H9 (cell line): ENCODE measurements around the gene ZCCHC7. TPM values are rescaled to one million over a fixed set of nuclear protein-coding genes. Genes with fewer than 3 reads are reported as not detected.

Experiments used
- DNase-seq: peaks from one replicate; pipeline ENCODE4 v3.0.0-alpha.2; 2017
- H2AFZ ChIP-seq: one replicate; pipeline ENCODE4 v1.6.1; 2013; ENCODE audit warnings: mild to moderate bottlenecking, low read length, control low read depth, moderate library complexity
- H2AK5ac ChIP-seq: 2 replicates; pipeline ENCODE4 v1.6.1; 2013; ENCODE audit warnings: low read length, control low read depth, mixed read lengths; ENCODE audit not compliant: insufficient read length
- H2BK120ac ChIP-seq: one replicate; pipeline ENCODE4 v1.6.1; 2013; ENCODE audit warnings: low read depth, mild to moderate bottlenecking, low read length, control low read depth, inconsistent platforms; ENCODE audit not compliant: poor library complexity, severe bottlenecking
- H2BK12ac ChIP-seq: 2 replicates; pipeline ENCODE4 v1.6.1; 2013; ENCODE audit warnings: low read length, control low read depth, mixed read lengths, low read depth; ENCODE audit not compliant: insufficient read length
- H2BK15ac ChIP-seq: 2 replicates; pipeline ENCODE4 v1.6.1; 2013; ENCODE audit warnings: low read depth, low read length, control low read depth
- H2BK20ac ChIP-seq: one replicate; pipeline ENCODE4 v1.6.1; 2013; ENCODE audit warnings: low read depth, mild to moderate bottlenecking, low read length, control low read depth, inconsistent platforms; ENCODE audit not compliant: poor library complexity, severe bottlenecking
- H2BK5ac ChIP-seq: 2 replicates; pipeline ENCODE4 v1.6.1; 2013; ENCODE audit warnings: low read length, control low read depth, mixed read lengths; ENCODE audit not compliant: insufficient read length
- H3K14ac ChIP-seq: 2 replicates; pipeline ENCODE4 v1.6.1; 2013; ENCODE audit warnings: low read length, control low read depth; ENCODE audit not compliant: insufficient read depth
- H3K18ac ChIP-seq: 2 replicates; pipeline ENCODE4 v1.6.1; 2013; ENCODE audit warnings: low read depth, mild to moderate bottlenecking, mixed read lengths, low read length, control low read depth; ENCODE audit not compliant: insufficient read length
- H3K23ac ChIP-seq: 2 replicates; pipeline ENCODE4 v1.6.1; 2013; ENCODE audit warnings: low read length, control low read depth, mixed read lengths, low read depth; ENCODE audit not compliant: insufficient read length
- H3K23me2 ChIP-seq: 2 replicates; pipeline ENCODE4 v1.6.1; 2013; ENCODE audit warnings: low read depth, mild to moderate bottlenecking, mixed read lengths, low read length, control low read depth; ENCODE audit not compliant: insufficient read length, poor library complexity, severe bottlenecking
- H3K27ac ChIP-seq: 2 replicates; pipeline ENCODE4 v1.5.1; 2013; ENCODE audit warnings: low read length, control low read depth, mixed read lengths, low read depth; ENCODE audit not compliant: insufficient read length
- H3K27me3 ChIP-seq: 2 replicates; pipeline ENCODE4 v1.6.1; 2013; ENCODE audit warnings: low read length, control low read depth, inconsistent platforms; ENCODE audit not compliant: insufficient read depth
- H3K4ac ChIP-seq: 2 replicates; pipeline ENCODE4 v1.6.1; 2013; ENCODE audit warnings: low read depth, mild to moderate bottlenecking, control low read depth, inconsistent platforms, low read length, moderate library complexity
- H3K4me1 ChIP-seq: 2 replicates; pipeline ENCODE4 v1.6.1; 2013; ENCODE audit warnings: low read length, control low read depth, inconsistent platforms; ENCODE audit not compliant: insufficient read depth
- H3K4me2 ChIP-seq: 2 replicates; pipeline ENCODE4 v1.6.1; 2013; ENCODE audit warnings: low read length, control low read depth, mixed read lengths; ENCODE audit not compliant: insufficient read length, insufficient read depth
- H3K56ac ChIP-seq: 2 replicates; pipeline ENCODE4 v1.6.1; 2013; ENCODE audit warnings: low read depth, mild to moderate bottlenecking, mixed read lengths, low read length, control low read depth; ENCODE audit not compliant: insufficient read length
- H3K79me1 ChIP-seq: 2 replicates; pipeline ENCODE4 v1.6.1; 2013; ENCODE audit warnings: low read depth, mild to moderate bottlenecking, moderate library complexity, low read length, control low read depth, inconsistent platforms; ENCODE audit not compliant: insufficient read depth, poor library complexity, severe bottlenecking
- H3K79me2 ChIP-seq: 2 replicates; pipeline ENCODE4 v1.6.1; 2013; ENCODE audit warnings: low read length, control low read depth, inconsistent platforms; ENCODE audit not compliant: insufficient read depth
- H3K9ac ChIP-seq: 2 replicates; pipeline ENCODE4 v1.6.1; 2013; ENCODE audit warnings: low read length, control low read depth, mixed read lengths; ENCODE audit not compliant: insufficient read length; ENCODE audit errors: extremely low read depth
- H3K9me3 ChIP-seq: one replicate; pipeline ENCODE4 v1.6.1; 2013; ENCODE audit warnings: low read depth, low read length, inconsistent platforms; ENCODE audit not compliant: control insufficient read depth
- H3T11ph ChIP-seq: one replicate; pipeline ENCODE4 v1.6.1; 2013; ENCODE audit warnings: mild to moderate bottlenecking, low read length, control low read depth, inconsistent platforms
- H4K20me1 ChIP-seq: one replicate; pipeline ENCODE4 v1.6.1; 2013; ENCODE audit not compliant: control insufficient read depth, insufficient read length, insufficient read depth
- H4K5ac ChIP-seq: 2 replicates; pipeline ENCODE4 v1.6.1; 2013; ENCODE audit warnings: low read depth, mild to moderate bottlenecking, mixed read lengths, low read length, control low read depth; ENCODE audit not compliant: insufficient read length
- H4K8ac ChIP-seq: replicated peaks from 2 replicates; pipeline ENCODE4 v1.6.1; 2013; ENCODE audit warnings: low read length, control low read depth, mixed read lengths, low read depth; ENCODE audit not compliant: insufficient read length
- H4K91ac ChIP-seq: 2 replicates; pipeline ENCODE4 v1.6.1; 2013; ENCODE audit warnings: low read depth, mild to moderate bottlenecking, moderate library complexity, mixed read lengths, low read length, control low read depth; ENCODE audit not compliant: insufficient read length
- H3K27ac Mint-ChIP-seq, 3 experiments: 2 replicates in 2 of 3; 3 replicates in 1 of 3; pipeline ENCODE4 v1.8.0; 2020 to 2021; ENCODE audit warnings: mixed read lengths in 3 of 3, mild to moderate bottlenecking in 1 of 3, moderate library complexity in 1 of 3
- H3K27me3 Mint-ChIP-seq: 2 replicates; pipeline ENCODE4 v1.8.0; 2021; ENCODE audit warnings: low read depth, mild to moderate bottlenecking, moderate library complexity, mixed read lengths
- H3K36me3 Mint-ChIP-seq, 3 experiments: 2 replicates in 2 of 3; 3 replicates in 1 of 3; pipeline ENCODE4 v1.8.0; 2020 to 2021; ENCODE audit warnings: low read depth in 3 of 3, mixed read lengths in 3 of 3; ENCODE audit not compliant: insufficient read depth in 1 of 3
- H3K4me1 Mint-ChIP-seq, 2 experiments: 2 replicates each; pipeline ENCODE4 v1.8.0; 2020; ENCODE audit warnings: mixed read lengths in 2 of 2
- H3K4me3 Mint-ChIP-seq, 2 experiments: 2 replicates in 1 of 2; 3 replicates in 1 of 2; pipeline ENCODE4 v1.8.0; 2020 to 2021; ENCODE audit warnings: mild to moderate bottlenecking in 2 of 2, mixed read lengths in 2 of 2, moderate library complexity in 1 of 2
- H3K9me3 Mint-ChIP-seq, 2 experiments: 2 replicates in 1 of 2; 3 replicates in 1 of 2; pipeline ENCODE4 v1.8.0; 2020; ENCODE audit warnings: mild to moderate bottlenecking in 2 of 2, mixed read lengths in 2 of 2, moderate library complexity in 1 of 2
- CTCF ChIP-seq: fragments of 200-600 bp; sonication (generic); conservative IDR thresholded peaks from 3 replicates; pipeline ENCODE4 v1.8.0; 2021; ENCODE audit warnings: antibody characterized with exemption, mild to moderate bottlenecking
- WGBS: extraction: QIAGEN DNeasy Blood & Tissue Kit; methylation state at CpG from one replicate; pipeline ENCODE4 v1.1.7; 2013; ENCODE audit warnings: missing lambda C conversion rate, low lambda C conversion rate, mixed read lengths; ENCODE audit not compliant: insufficient read length; ENCODE audit errors: extremely low coverage; 5-methylcytosine and 5-hydroxymethylcytosine counted together
- total RNA-seq: library from RNA; stranded (reverse); gene quantifications from 2 replicates; pipeline ENCODE4 v1.2.1, GENCODE V29; 2021

Gene ZCCHC7
- total RNA-seq, 1 experiment from 2014 or later: 20.3 TPM

- no peaks in the 10 kb centered on the region for H3K27me3 ChIP-seq
- Mint-ChIP-seq H3K4me3 (no peak overlapping the region), H3K9me3 (peaks cover 5 to 6% of the 10 kb centered on the region in 2 experiments), H3K36me3 (peaks cover 0 to 9% (median 2%) of the 10 kb centered on the region in 3 experiments; a peak in 3 of 7 replicates), H3K4me1 (peaks cover 17 to 23% of the 10 kb centered on the region in 2 experiments), H3K27ac (no peak overlapping the region), H3K27me3 (no peaks in the 10 kb centered on the region)
- H3K79me1 ChIP-seq: no peaks in the 10 kb centered on the region
- H3K56ac ChIP-seq: no peak overlapping the region
- H3K4me1 ChIP-seq: no peaks in the 10 kb centered on the region; the same call in 1 of the 2 replicates
- H2BK5ac ChIP-seq: no peak overlapping the region
- no peak overlapping the region for H4K91ac ChIP-seq
- no peaks in the 10 kb centered on the region for H3K23me2 ChIP-seq
- H3T11ph ChIP-seq: no peak overlapping the region
- no peak overlapping the region for H4K5ac ChIP-seq
- H3K4ac ChIP-seq: no peak overlapping the region
- WGBS: no CpG with 5 or more reads among the region's 4 CpGs
- TF ChIP-seq CTCF: no peak
- no peak overlapping the region for H3K27ac ChIP-seq
- no peak overlapping the region for H2BK20ac ChIP-seq
- H3K9me3 ChIP-seq: no peaks in the 10 kb centered on the region
- H2BK15ac ChIP-seq: no peak overlapping the region
- no peaks in the 10 kb centered on the region for H4K20me1 ChIP-seq
- H3K23ac ChIP-seq: no peak overlapping the region
- H2BK12ac ChIP-seq: no peak overlapping the region
- no peak overlapping the region for H3K9ac ChIP-seq
- no peaks in the 10 kb centered on the region for H3K79me2 ChIP-seq
- no peak overlapping the region for H3K4me2 ChIP-seq
- H3K14ac ChIP-seq: no peak overlapping the region
- no peak overlapping the region for H4K8ac ChIP-seq
- no peak overlapping the region for H2BK120ac ChIP-seq
- DNase-seq: no peak
- no peak overlapping the region for H3K18ac ChIP-seq
- H2AFZ ChIP-seq: no peak overlapping the region
- H2AK5ac ChIP-seq: no peak overlapping the region
Observed at GRCh38 chr9:37105234-37105633, 15.1 kb upstream of the ZCCHC7 start.
